Measurements from ENCODE around the gene UNC80.

UNC80 gene

GRCh38 chr2:209834767-209835166 is 63.1 kb downstream of the UNC80 start:
- no peaks in the 10 kb centered on the region for H3K36me3 Mint-ChIP-seq (ENCODE audit: low read depth)
- H3K27ac Mint-ChIP-seq, result no peak overlapping the region
- H3K4me1 Mint-ChIP-seq (ENCODE audit: low read depth), result no peaks in the 10 kb centered on the region
- H3K9me3 Mint-ChIP-seq, result no peaks in the 10 kb centered on the region
- H3K4me3 Mint-ChIP-seq, result no peak overlapping the region
- H3K27me3 Mint-ChIP-seq (ENCODE audit: low read depth), result no peaks in the 10 kb centered on the region

GRCh38 chr2:209840434-209840833 is 68.8 kb downstream of the UNC80 start:
- Mint-ChIP-seq H3K36me3 (ENCODE audit: low read depth) (no peaks in the 10 kb centered on the region), H3K4me3 (no peak overlapping the region), H3K27me3 (ENCODE audit: low read depth) (no peaks in the 10 kb centered on the region), H3K27ac (no peak overlapping the region), H3K9me3 (no peaks in the 10 kb centered on the region), H3K4me1 (ENCODE audit: low read depth) (no peaks in the 10 kb centered on the region)

GRCh38 chr2:209845666-209846065 is 74.0 kb downstream of the UNC80 start:
- H3K4me1 Mint-ChIP-seq (ENCODE audit: low read depth), result no peaks in the 10 kb centered on the region
- no peak overlapping the region for H3K27ac Mint-ChIP-seq
- H3K9me3 Mint-ChIP-seq, result no peaks in the 10 kb centered on the region
- no peaks in the 10 kb centered on the region for H3K27me3 Mint-ChIP-seq (ENCODE audit: low read depth)
- no peaks in the 10 kb centered on the region for H3K36me3 Mint-ChIP-seq (ENCODE audit: low read depth)
- no peak overlapping the region for H3K4me3 Mint-ChIP-seq

GRCh38 chr2:209864716-209865295 is 93.2 kb downstream of the UNC80 start:
- no peaks in the 10 kb centered on the region for H3K4me1 Mint-ChIP-seq (ENCODE audit: low read depth)
- no peaks in the 10 kb centered on the region for H3K27me3 Mint-ChIP-seq (ENCODE audit: low read depth)
- no peak overlapping the region for H3K27ac Mint-ChIP-seq
- H3K36me3 Mint-ChIP-seq (ENCODE audit: low read depth), result no peaks in the 10 kb centered on the region
- H3K9me3 Mint-ChIP-seq, result no peaks in the 10 kb centered on the region
- no peak overlapping the region for H3K4me3 Mint-ChIP-seq

GRCh38 chr2:209868271-209868994 is 96.8 kb downstream of the UNC80 start:
- Mint-ChIP-seq H3K27ac (no peak overlapping the region), H3K36me3 (ENCODE audit: low read depth) (no peaks in the 10 kb centered on the region), H3K4me1 (ENCODE audit: low read depth) (no peaks in the 10 kb centered on the region), H3K9me3 (no peaks in the 10 kb centered on the region), H3K27me3 (ENCODE audit: low read depth) (no peaks in the 10 kb centered on the region), H3K4me3 (no peak overlapping the region)

- Mint-ChIP-seq H3K36me3 (ENCODE audit: low read depth) (no peaks in the 10 kb centered on the region), H3K9me3 (no peaks in the 10 kb centered on the region), H3K27me3 (ENCODE audit: low read depth) (no peaks in the 10 kb centered on the region), H3K4me3 (no peak overlapping the region), H3K4me1 (ENCODE audit: low read depth) (no peaks in the 10 kb centered on the region), H3K27ac (no peak overlapping the region)
Observed at GRCh38 chr2:209870067-209870466, 98.4 kb downstream of the UNC80 start.

GRCh38 chr2:209872675-209873074 is 101.0 kb downstream of the UNC80 start:
- Mint-ChIP-seq H3K27me3 (ENCODE audit: low read depth) (no peaks in the 10 kb centered on the region), H3K4me1 (ENCODE audit: low read depth) (no peaks in the 10 kb centered on the region), H3K36me3 (ENCODE audit: low read depth) (no peaks in the 10 kb centered on the region), H3K9me3 (no peaks in the 10 kb centered on the region), H3K27ac (no peak overlapping the region), H3K4me3 (no peak overlapping the region)

GRCh38 chr2:209875270-209875669 is 103.6 kb downstream of the UNC80 start:
- Mint-ChIP-seq H3K4me1 (ENCODE audit: low read depth) (no peaks in the 10 kb centered on the region), H3K9me3 (no peaks in the 10 kb centered on the region), H3K36me3 (ENCODE audit: low read depth) (no peaks in the 10 kb centered on the region), H3K27ac (no peak overlapping the region), H3K4me3 (no peak overlapping the region), H3K27me3 (ENCODE audit: low read depth) (no peaks in the 10 kb centered on the region)

- H3K4me1 Mint-ChIP-seq (ENCODE audit: low read depth), result no peaks in the 10 kb centered on the region
- no peaks in the 10 kb centered on the region for H3K27me3 Mint-ChIP-seq (ENCODE audit: low read depth)
- no peak overlapping the region for H3K27ac Mint-ChIP-seq
- no peak overlapping the region for H3K4me3 Mint-ChIP-seq
- H3K36me3 Mint-ChIP-seq (ENCODE audit: low read depth), result no peaks in the 10 kb centered on the region
- H3K9me3 Mint-ChIP-seq, result no peaks in the 10 kb centered on the region
Observed at GRCh38 chr2:209876211-209876610, 104.6 kb downstream of the UNC80 start.

- H3K27me3 Mint-ChIP-seq (ENCODE audit: low read depth), result no peaks in the 10 kb centered on the region
- no peaks in the 10 kb centered on the region for H3K36me3 Mint-ChIP-seq (ENCODE audit: low read depth)
- H3K9me3 Mint-ChIP-seq, result no peaks in the 10 kb centered on the region
- H3K4me3 Mint-ChIP-seq, result no peak overlapping the region
- H3K27ac Mint-ChIP-seq, result no peak overlapping the region
- H3K4me1 Mint-ChIP-seq (ENCODE audit: low read depth), result no peaks in the 10 kb centered on the region
Observed at GRCh38 chr2:209878701-209879100, 107.1 kb downstream of the UNC80 start.

- Mint-ChIP-seq H3K27ac (no peak overlapping the region), H3K4me3 (no peak overlapping the region), H3K9me3 (no peaks in the 10 kb centered on the region), H3K27me3 (ENCODE audit: low read depth) (no peaks in the 10 kb centered on the region), H3K36me3 (ENCODE audit: low read depth) (no peaks in the 10 kb centered on the region), H3K4me1 (ENCODE audit: low read depth) (no peaks in the 10 kb centered on the region)
Observed at GRCh38 chr2:209900638-209901037, 129.0 kb downstream of the UNC80 start.

- Mint-ChIP-seq H3K4me1 (ENCODE audit: low read depth) (no peaks in the 10 kb centered on the region), H3K9me3 (no peaks in the 10 kb centered on the region), H3K4me3 (no peak overlapping the region), H3K27me3 (ENCODE audit: low read depth) (no peaks in the 10 kb centered on the region), H3K36me3 (ENCODE audit: low read depth) (no peaks in the 10 kb centered on the region), H3K27ac (no peak overlapping the region)
Observed at GRCh38 chr2:209901172-209901571, 129.5 kb downstream of the UNC80 start.

GRCh38 chr2:209905691-209906090 is 134.1 kb downstream of the UNC80 start:
- H3K9me3 Mint-ChIP-seq, result no peaks in the 10 kb centered on the region
- no peaks in the 10 kb centered on the region for H3K36me3 Mint-ChIP-seq (ENCODE audit: low read depth)
- peaks cover 4% of the 10 kb centered on the region for H3K27me3 Mint-ChIP-seq (ENCODE audit: low read depth)
- H3K4me3 Mint-ChIP-seq, result no peak overlapping the region
- H3K4me1 Mint-ChIP-seq (ENCODE audit: low read depth), result no peaks in the 10 kb centered on the region
- H3K27ac Mint-ChIP-seq, result no peak overlapping the region

- Mint-ChIP-seq H3K36me3 (ENCODE audit: low read depth) (no peaks in the 10 kb centered on the region), H3K9me3 (no peaks in the 10 kb centered on the region), H3K4me1 (ENCODE audit: low read depth) (no peaks in the 10 kb centered on the region)
Observed at GRCh38 chr2:209907746-209908145, 136.1 kb downstream of the UNC80 start.

GRCh38 chr2:209908511-209908910 is 136.9 kb downstream of the UNC80 start:
- Mint-ChIP-seq H3K27me3 (ENCODE audit: low read depth) (peaks cover 4% of the 10 kb centered on the region), H3K36me3 (ENCODE audit: low read depth) (no peaks in the 10 kb centered on the region), H3K27ac (no peak overlapping the region), H3K9me3 (no peaks in the 10 kb centered on the region), H3K4me1 (ENCODE audit: low read depth) (no peaks in the 10 kb centered on the region), H3K4me3 (no peak overlapping the region)

More at GRCh38 chr2:209907746-209908145, 136.1 kb downstream of the UNC80 start:
- Mint-ChIP-seq H3K27ac (no peak overlapping the region), H3K4me3 (no peak overlapping the region), H3K27me3 (ENCODE audit: low read depth) (peaks cover 4% of the 10 kb centered on the region)

Data from T-helper 1 cell treated with Interleukin-12 subunit alpha and Interleukin-12 subunit beta and Interleukin-4 antibody, amounts not matched to agents 30 μg/mL and 1 μg/mL, for 36 hours (primary cell).